ENCODE measurements around the gene SMAP2. TPM values are rescaled to one million over a fixed set of nuclear protein-coding genes. Genes with fewer than 3 reads are reported as not detected.
"Not testable (repeated sequence)": the region's sequence is repeated elsewhere in the genome, so short reads cannot be mapped to it uniquely, and the experiment has no call there.

Gene SMAP2
- total and polyA plus RNA-seq, 2 experiments from 2014 or later, result 16.7 to 29.5 TPM

DNA sequence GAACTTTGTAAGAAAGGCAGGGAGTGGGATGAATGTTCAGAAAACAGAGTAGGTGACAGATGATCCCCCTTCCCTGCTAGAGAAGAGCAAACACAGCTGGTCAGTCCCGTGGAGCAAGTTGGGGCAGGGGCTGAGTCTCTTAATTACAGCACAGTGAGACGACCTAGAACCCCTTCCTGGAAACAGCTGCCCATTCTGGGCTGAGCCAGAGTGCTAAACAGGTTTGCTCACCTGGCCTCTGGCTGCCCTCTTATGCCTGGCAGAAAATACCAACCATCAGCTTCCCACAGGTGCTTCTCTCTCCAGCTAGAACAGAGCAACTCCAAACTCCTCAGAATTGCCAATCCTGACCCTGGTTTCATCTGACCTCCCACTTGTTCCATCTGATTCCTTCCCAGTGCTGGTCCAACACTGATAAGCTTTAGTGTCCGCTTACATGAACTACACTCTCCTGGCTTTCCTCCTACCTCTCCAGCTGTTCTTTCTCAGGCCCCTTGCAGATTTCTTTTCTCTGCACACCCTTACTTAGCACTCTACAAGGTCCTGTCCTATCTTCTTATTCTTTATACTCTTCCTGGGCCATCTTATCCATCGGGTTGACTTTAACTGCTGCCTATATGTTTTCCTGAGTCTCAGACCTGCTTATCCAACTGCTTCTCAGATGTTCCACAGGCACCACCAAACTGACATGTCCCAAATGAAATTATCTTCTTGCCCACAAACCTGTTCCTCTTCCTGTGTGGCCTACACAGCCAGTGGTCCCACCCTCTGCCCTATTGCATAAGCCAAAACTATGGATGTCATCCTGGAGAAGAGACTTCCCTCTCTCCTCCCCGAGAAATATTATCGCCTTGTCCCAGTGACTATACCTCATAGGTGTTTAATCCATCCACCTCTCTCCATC is 33.9 kb upstream of the SMAP2 start:
- no peaks in the 10 kb centered on the region for H3K36me3 ChIP-seq
- no peak overlapping the region for H3K4me3 ChIP-seq
- no peak overlapping the region for H3K27ac ChIP-seq
- TF ChIP-seq CTCF (IDR thresholded peaks at IDR 0.05; ENCODE audit: low read depth, low read length), result no peak
- H3K27me3 ChIP-seq, result peaks cover 5% of the 10 kb centered on the region
- no peaks in the 10 kb centered on the region for H3K4me1 ChIP-seq (ENCODE audit: low read depth)
- H3K9me3 ChIP-seq (ENCODE audit: low read depth), result no peaks in the 10 kb centered on the region
- no peak for DNase-seq (ENCODE audit: low read depth in 1 of 2, low spot score in 1 of 2)

DNA sequence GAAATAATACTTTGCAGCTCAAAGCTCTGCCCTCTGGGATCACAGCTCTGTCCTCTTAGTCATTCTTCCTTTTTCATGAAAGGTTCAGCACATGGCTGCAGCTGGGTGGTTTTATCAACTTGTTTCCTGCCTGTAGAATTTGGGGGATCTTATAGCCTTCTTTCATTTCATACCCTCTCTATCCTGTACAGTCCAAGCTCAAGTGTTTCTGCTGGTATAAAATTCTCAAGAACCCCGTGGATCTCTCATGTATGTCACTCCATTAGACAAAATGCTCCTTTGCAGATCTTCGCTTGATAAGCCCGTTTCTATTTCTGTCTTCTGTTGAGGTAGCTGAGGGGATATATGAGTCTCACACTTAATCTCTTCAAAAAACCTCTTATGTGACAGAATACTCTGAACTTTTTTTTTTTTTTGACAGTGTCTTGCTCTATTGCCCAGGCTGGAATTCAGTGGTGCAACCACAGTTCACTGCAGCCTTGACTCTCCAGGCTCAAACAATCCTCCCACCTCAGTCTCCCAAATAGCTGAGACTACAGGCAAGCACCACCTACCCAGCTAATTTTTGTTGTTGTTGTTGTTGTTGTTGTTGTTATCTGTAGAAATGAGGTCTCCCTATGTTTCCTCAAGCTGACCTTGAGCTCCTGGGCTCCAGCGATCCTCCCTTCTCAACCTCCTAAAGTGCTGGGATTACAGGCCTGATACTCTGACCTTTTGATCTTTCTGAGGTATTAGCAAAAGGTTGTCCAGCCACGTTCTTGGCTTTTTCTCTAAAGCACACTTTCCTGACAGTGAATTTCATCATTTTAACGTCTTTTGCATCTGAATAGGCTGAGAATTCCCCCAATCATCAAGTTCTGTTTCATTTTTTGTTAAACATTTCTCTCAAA is 31.8 kb upstream of the SMAP2 start:
- Histone ChIP-seq H3K27me3 (peaks cover 5% of the 10 kb centered on the region), H3K36me3 (no peaks in the 10 kb centered on the region), H3K4me3 (no peak overlapping the region), H3K4me1 (ENCODE audit: low read depth) (no peaks in the 10 kb centered on the region), H3K9me3 (ENCODE audit: low read depth) (no peaks in the 10 kb centered on the region), H3K27ac (no peak overlapping the region)
- DNase-seq (ENCODE audit: low read depth in 1 of 2, low spot score in 1 of 2), result no peak
- no peak for TF ChIP-seq CTCF (IDR thresholded peaks at IDR 0.05; ENCODE audit: low read depth, low read length)

DNA sequence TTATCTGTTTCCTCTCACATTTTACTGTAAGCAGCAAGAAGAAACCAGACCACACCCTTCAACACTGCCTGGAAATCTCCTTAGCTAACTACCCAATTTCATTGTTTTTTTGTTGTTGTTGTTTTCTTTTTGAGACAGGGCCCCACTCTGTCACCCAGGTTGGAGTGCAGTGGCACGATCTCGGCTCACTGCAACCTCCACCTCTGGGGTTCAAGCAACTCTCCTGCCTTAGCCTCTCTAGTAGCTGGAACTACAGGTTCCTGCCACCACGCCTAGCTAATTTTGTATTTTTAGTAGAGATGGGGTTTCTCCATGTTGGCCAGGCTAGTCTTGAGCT is 31.2 kb upstream of the SMAP2 start:
- not testable (repeated sequence) for H3K4me3 ChIP-seq; H3K27me3 ChIP-seq; H3K36me3 ChIP-seq; DNase-seq (ENCODE audit: low read depth in 1 of 2, low spot score in 1 of 2); H3K9me3 ChIP-seq (ENCODE audit: low read depth); H3K4me1 ChIP-seq (ENCODE audit: low read depth); H3K27ac ChIP-seq

DNA sequence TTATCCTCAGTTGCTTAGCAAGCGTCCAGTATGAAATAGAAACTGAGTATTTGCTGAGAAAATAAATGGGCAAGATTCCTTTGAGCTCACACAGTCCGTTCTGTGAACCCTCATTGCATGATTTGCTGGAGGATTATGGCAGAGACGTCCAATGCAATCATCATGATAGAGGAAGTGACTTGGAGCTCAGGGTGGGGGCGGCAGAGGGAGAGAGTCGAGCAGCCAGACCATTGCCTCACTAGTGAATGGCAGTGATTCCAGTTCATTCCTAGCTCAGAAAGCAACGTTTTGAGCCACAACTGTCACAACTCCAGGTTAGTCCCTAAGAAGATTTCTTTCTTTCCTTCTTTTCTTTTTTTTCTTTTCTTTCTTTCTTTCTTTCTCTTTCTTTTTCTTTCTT is 28.9 kb upstream of the SMAP2 start:
- Histone ChIP-seq H3K4me3 (no peak overlapping the region), H3K4me1 (ENCODE audit: low read depth) (no peaks in the 10 kb centered on the region), H3K9me3 (ENCODE audit: low read depth) (no peaks in the 10 kb centered on the region), H3K27ac (no peak overlapping the region), H3K36me3 (no peaks in the 10 kb centered on the region), H3K27me3 (peaks cover 1% of the 10 kb centered on the region)
- peak; percentile 18 for TF ChIP-seq CTCF (IDR thresholded peaks at IDR 0.05; ENCODE audit: low read depth, low read length)
- DNase-seq (ENCODE audit: low read depth in 1 of 2, low spot score in 1 of 2), result peak in 1 of 2 donors; percentile 73

- no peaks in the 10 kb centered on the region for H3K36me3 ChIP-seq
- TF ChIP-seq CTCF (IDR thresholded peaks at IDR 0.05; ENCODE audit: low read depth, low read length), result no peak
- H3K4me3 ChIP-seq, result no peak overlapping the region
- no peak for DNase-seq (ENCODE audit: low read depth in 1 of 2, low spot score in 1 of 2)
- no peak overlapping the region for H3K27ac ChIP-seq
- no peaks in the 10 kb centered on the region for H3K4me1 ChIP-seq (ENCODE audit: low read depth)
- no peaks in the 10 kb centered on the region for H3K27me3 ChIP-seq
- no peaks in the 10 kb centered on the region for H3K9me3 ChIP-seq (ENCODE audit: low read depth)
Observed at GRCh38 chr1:40350391-40350790, 23.1 kb upstream of the SMAP2 start.

DNA sequence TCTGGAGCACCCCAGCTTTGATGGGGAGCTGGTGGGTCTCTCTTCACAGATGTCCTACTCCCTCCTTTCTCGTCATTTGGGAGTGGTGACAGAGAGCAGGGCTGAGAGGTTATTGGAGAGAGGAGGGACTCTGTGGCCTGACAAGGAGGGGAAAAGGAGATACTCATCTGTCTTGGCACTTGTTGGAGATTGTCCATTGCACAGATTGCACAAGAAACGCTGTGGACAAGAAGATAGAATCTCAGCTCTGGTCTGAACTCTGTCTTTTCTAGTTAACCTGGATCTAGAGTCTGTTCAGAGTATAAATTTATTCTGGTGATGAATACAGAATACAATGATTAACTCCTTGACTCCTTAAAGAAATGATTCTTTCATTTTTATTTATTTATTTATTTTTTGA is 22.4 kb upstream of the SMAP2 start:
- Histone ChIP-seq H3K4me3 (no peak overlapping the region), H3K9me3 (ENCODE audit: low read depth) (no peaks in the 10 kb centered on the region), H3K27me3 (no peaks in the 10 kb centered on the region), H3K36me3 (no peaks in the 10 kb centered on the region), H3K27ac (no peak overlapping the region), H3K4me1 (ENCODE audit: low read depth) (no peaks in the 10 kb centered on the region)
- DNase-seq (ENCODE audit: low read depth in 1 of 2, low spot score in 1 of 2), result no peak
- no peak for TF ChIP-seq CTCF (IDR thresholded peaks at IDR 0.05; ENCODE audit: low read depth, low read length)
